Gastroesophageal sphincter (tissue), 4 donors: ENCODE results near the gene WDR31. TPM values are rescaled to one million over a fixed set of nuclear protein-coding genes. Genes with fewer than 3 reads are reported as not detected.

ENCODE experiments used
- ATAC-seq: fragments of 150-250 bp; one replicate; pipeline ENCODE4 v1.9.1; 2016; ENCODE audit warnings: mild to moderate bottlenecking, moderate library complexity
- H3K27ac ChIP-seq, 4 donors: fragments of 200-600 bp; sonication (generic) in 3 of 4; 1 replicate in 3 of 4; 2 replicates in 1 of 4; pipeline ENCODE4 v1.5.1; 2016 to 2019
- H3K27me3 ChIP-seq: fragments of 200-600 bp; sonication (generic); one replicate; pipeline ENCODE4 v1.5.1; 2019
- H3K36me3 ChIP-seq, 2 donors: fragments of 200-600 bp; sonication (generic); one replicate each; pipeline ENCODE4 v1.5.1; 2019; ENCODE audit warnings: control low read depth in 1 of 2
- H3K4me1 ChIP-seq, 3 donors: fragments of 200-600 bp; sonication (generic); 1 replicate in 2 of 3; 2 replicates in 1 of 3; pipeline ENCODE4 v1.5.1; 2016 to 2019; ENCODE audit warnings: control low read depth in 2 of 3
- H3K4me3 ChIP-seq, 2 donors: fragments of 200-600 bp; sonication (generic); one replicate each; pipeline ENCODE4 v1.5.1; 2019; ENCODE audit warnings: mild to moderate bottlenecking in 1 of 2, moderate library complexity in 1 of 2
- H3K9me3 ChIP-seq, 3 donors: fragments of 200-600 bp; sonication (generic); one replicate each; pipeline ENCODE4 v1.5.1; 2017 to 2019; ENCODE audit warnings: control low read depth in 2 of 3
- EP300 ChIP-seq: sonication (generic); formaldehyde crosslinking; IDR thresholded peaks from one replicate; pipeline ENCODE4 v1.6.1; 2017; ENCODE audit warnings: antibody characterized with exemption, mild to moderate bottlenecking
- POLR2A ChIP-seq, 2 donors: fragments of 450-650 bp; IDR thresholded peaks; one replicate each; pipeline ENCODE4 v1.6.1; 2017; ENCODE audit warnings: antibody characterized with exemption in 2 of 2, mild to moderate bottlenecking in 2 of 2, moderate library complexity in 1 of 2
- POLR2AphosphoS5 ChIP-seq: sonication (generic); formaldehyde crosslinking; IDR thresholded peaks from one replicate; pipeline ENCODE4 v1.6.1; 2017; ENCODE audit warnings: antibody characterized with exemption
- WGBS, 2 donors: methylation state at CpG; one replicate each; pipeline ENCODE4 v1.1.5; 2018; ENCODE audit warnings: low coverage in 1 of 2; 5-methylcytosine and 5-hydroxymethylcytosine counted together
- total RNA-seq, 4 donors: library from RNA; depleted of rRNA; stranded (reverse); fragments of >200 nt; gene quantifications; one replicate each; pipeline ENCODE4 v1.1.0, GENCODE V29; 2016
- TF ChIP-seq, protein P1 (sequence below), 4 experiments: fragments of 200-600 bp in 2 of 4; fragments of 450-650 bp in 2 of 4; sonication (generic) in 1 of 4; IDR thresholded peaks; one replicate each; pipeline ENCODE4 v1.5.1; 2017 to 2019; ENCODE audit warnings: antibody characterized with exemption in 4 of 4, mild to moderate bottlenecking in 2 of 4, moderate library complexity in 2 of 4

Gene WDR31
- total RNA-seq, 4 donors from 2014 or later, result 1.2 to 2.8 (median 2.3) TPM

DNA sequence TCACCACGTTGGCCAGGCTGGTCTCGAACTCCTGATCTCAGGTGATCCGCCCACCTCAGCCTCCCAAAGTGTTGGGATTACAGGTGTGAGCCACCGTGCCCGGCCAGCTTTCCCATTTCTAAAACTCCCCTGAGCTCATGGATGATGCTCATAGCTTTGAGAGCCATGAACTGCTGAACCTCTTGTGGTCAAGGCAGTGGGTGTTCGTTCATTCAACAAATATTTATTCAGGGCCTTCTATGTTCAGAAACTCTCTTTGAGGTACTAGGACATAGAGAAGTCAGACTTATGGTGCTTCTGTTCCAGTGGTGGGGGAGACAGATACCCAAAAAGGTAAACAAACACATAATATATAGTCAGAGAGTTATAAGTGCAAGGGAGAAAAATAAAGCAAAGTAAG is 11.9 kb upstream of the WDR31 start:
- H3K27me3 ChIP-seq, result peaks cover 66% of the 10 kb centered on the region
- no peaks in the 10 kb centered on the region for H3K36me3 ChIP-seq
- peaks cover 0 to 16% (median 4%) of the 10 kb centered on the region in 3 donors for H3K4me1 ChIP-seq
- 80 to 86% methylated on average over 1 to 3 of the region's 6 CpGs for WGBS, 2 donors
- no peak overlapping the region for H3K27ac ChIP-seq
- H3K9me3 ChIP-seq, result no peaks in the 10 kb centered on the region
- ATAC-seq, result no peak
- TF ChIP-seq POLR2AphosphoS5 (no peak), POLR2A (IDR thresholded peaks at IDR 0.05) (no peak), EP300 (no peak)
- TF ChIP-seq, protein P1, sequence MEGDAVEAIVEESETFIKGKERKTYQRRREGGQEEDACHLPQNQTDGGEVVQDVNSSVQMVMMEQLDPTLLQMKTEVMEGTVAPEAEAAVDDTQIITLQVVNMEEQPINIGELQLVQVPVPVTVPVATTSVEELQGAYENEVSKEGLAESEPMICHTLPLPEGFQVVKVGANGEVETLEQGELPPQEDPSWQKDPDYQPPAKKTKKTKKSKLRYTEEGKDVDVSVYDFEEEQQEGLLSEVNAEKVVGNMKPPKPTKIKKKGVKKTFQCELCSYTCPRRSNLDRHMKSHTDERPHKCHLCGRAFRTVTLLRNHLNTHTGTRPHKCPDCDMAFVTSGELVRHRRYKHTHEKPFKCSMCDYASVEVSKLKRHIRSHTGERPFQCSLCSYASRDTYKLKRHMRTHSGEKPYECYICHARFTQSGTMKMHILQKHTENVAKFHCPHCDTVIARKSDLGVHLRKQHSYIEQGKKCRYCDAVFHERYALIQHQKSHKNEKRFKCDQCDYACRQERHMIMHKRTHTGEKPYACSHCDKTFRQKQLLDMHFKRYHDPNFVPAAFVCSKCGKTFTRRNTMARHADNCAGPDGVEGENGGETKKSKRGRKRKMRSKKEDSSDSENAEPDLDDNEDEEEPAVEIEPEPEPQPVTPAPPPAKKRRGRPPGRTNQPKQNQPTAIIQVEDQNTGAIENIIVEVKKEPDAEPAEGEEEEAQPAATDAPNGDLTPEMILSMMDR (IDR thresholded peaks at IDR 0.05), result no peak
- H3K4me3 ChIP-seq, result no peak overlapping the region

DNA sequence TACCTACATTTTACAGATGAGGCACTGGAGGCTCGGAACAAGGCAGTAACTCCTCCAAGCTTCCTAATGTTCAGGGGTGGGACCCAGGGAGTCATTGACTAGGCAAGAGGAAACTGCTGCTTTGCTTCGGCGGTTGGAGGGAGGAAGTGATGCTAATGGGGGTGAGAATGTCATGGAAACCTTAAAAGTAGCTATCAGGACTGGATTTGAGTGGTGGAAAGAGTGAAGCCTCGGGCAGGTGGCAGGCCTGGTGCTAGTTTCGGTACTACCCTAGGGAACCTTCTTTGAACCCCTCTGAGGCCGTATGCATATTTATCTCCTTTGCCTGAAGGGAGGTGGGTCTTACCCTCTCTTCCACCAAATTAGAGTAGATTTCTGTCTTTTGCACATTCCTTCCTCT is 10.9 kb upstream of the WDR31 start:
- WGBS, 2 donors, result 30 to 48% methylated on average over 2 to 5 of the region's 6 CpGs
- TF ChIP-seq EP300, result no peak
- TF ChIP-seq, protein P1 (IDR thresholded peaks at IDR 0.05), result no peak
- no peak for TF ChIP-seq POLR2AphosphoS5
- TF ChIP-seq POLR2A (IDR thresholded peaks at IDR 0.05), result no peak
- H3K27me3 ChIP-seq, result peaks cover 66% of the 10 kb centered on the region
- no peaks in the 10 kb centered on the region for H3K36me3 ChIP-seq
- no peak overlapping the region for H3K27ac ChIP-seq
- ATAC-seq, result no peak
- peaks cover 0 to 16% (median 4%) of the 10 kb centered on the region in 3 donors for H3K4me1 ChIP-seq
- H3K9me3 ChIP-seq, result no peaks in the 10 kb centered on the region
- H3K4me3 ChIP-seq, result no peak overlapping the region

DNA sequence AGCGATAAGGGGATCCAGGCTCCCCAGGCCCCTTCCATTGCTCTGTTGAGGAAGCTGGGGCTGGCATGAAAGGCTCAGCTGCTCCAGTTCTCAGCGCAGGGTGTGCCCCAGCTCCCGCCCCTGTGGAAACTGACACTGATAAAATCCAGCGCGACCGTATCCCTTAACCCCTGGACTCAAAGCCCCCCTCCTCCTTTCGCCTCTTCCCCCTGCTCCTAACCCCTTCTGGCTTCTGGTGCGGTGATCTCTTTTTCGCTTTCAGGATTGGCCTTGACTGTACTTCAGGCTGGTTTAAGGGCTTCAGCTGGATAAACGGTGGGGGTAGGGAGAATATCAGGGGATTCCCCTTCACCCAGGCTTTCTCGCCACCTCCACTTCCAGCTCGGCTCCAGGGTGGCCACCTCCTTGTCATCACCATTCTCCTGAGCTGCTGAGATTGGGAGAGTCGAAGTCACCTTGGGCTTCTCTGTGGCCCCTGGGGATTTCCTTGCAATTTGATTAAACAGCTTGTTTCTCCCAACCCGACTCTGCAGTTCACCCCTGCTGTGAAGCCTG is 10.1 kb upstream of the WDR31 start:
- peaks cover 58% of the 10 kb centered on the region for H3K27me3 ChIP-seq
- WGBS, 2 donors, result 18 to 32% methylated on average over 3 to 14 of the region's 14 CpGs
- H3K9me3 ChIP-seq, result no peaks in the 10 kb centered on the region
- ATAC-seq, result peak; percentile 25
- H3K4me1 ChIP-seq, result peaks cover 0 to 16% (median 4%) of the 10 kb centered on the region in 3 donors
- TF ChIP-seq POLR2A (IDR thresholded peaks at IDR 0.05), result no peak
- TF ChIP-seq EP300, result no peak
- TF ChIP-seq POLR2AphosphoS5, result no peak
- TF ChIP-seq, protein P1 (IDR thresholded peaks at IDR 0.05), result no peak
- peak overlapping the region; percentile 41 to 58 for H3K4me3 ChIP-seq
- H3K36me3 ChIP-seq, result no peaks in the 10 kb centered on the region
- H3K27ac ChIP-seq, result no peak overlapping the region

DNA sequence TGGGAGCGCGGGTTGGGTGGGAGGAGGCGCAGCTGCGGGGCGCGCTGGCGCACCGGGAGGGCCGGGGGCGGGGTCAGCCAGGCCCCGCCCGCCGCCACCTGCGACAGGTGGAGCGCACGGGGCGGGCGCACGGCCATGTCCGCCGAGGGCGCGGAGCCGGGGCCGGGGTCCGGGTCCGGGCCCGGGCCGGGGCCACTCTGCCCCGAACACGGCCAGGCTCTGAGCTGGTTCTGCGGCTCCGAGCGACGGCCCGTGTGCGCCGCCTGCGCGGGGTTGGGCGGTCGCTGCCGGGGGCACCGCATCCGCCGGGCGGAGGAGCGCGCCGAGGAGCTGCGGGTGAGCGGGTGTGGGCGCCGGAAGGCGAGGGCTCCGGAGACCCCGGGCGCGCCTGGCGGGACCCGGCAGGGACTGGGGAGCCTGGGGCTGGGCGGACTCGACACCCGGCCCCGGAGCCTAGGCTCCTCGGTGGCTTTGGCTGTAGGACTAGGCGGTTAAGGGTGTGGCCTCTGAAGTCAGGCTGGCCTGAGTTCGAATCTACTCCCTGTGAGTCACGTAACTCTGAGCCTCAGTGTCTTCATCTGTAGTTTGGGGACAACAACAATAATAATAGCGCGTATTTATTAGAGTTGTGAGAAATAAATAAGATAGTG is 9.5 kb upstream of the WDR31 start, which contains the start of gene BSPRY:
BSPRY (plus strand) TSS at position 97 of the 650 bp plus-strand sequence; CDS start at position 136, 39 bp downstream.
- H3K4me1 ChIP-seq, result peaks cover 0 to 21% (median 4%) of the 10 kb centered on the region in 3 donors
- TF ChIP-seq POLR2A (IDR thresholded peaks at IDR 0.05) (no peak), POLR2AphosphoS5 (no peak), EP300 (no peak)
- TF ChIP-seq, protein P1 (IDR thresholded peaks at IDR 0.05), result no peak
- peak; percentile 57 for ATAC-seq
- 5% methylated on average over 3 of the region's 71 CpGs; no CpG with 5 or more reads in 1 of the 2 donors for WGBS, 2 donors
- H3K4me3 ChIP-seq, result peak within 1 kb of the TSS; percentile 41 to 58
- H3K27me3 ChIP-seq, result peaks cover 52% of the 10 kb centered on the region
- no peaks in the 10 kb centered on the region for H3K9me3 ChIP-seq
- no peaks in the 10 kb centered on the region for H3K36me3 ChIP-seq
- peak within 1 kb of the TSS in 1 of 4 donors; percentile 29 for H3K27ac ChIP-seq

DNA sequence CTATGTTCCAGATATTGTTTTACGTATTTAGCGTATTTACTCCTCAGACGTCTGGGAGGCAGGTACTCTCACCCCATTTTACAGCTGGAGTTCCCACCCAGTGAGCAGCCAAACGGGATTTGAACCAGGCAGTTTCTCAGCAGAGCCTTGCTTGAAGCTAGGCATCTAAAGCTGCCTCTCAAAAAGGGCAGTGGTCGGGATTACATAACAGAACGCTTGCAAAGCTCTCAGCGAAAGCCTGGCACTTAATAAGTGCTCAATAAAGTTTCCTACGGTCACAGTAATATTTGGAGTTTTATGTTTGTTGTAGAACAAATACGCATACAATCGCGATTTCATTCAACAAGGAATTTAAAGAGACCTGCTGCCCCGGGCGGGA is 9.0 kb upstream of the WDR31 start:
- Histone ChIP-seq H3K4me1 (peaks cover 0 to 26% (median 4%) of the 10 kb centered on the region in 3 donors), H3K4me3 (peak overlapping the region in 1 of 2 donors; percentile 58), H3K36me3 (no peaks in the 10 kb centered on the region), H3K9me3 (no peaks in the 10 kb centered on the region), H3K27me3 (peaks cover 47% of the 10 kb centered on the region), H3K27ac (no peak overlapping the region)
- TF ChIP-seq POLR2AphosphoS5, result no peak
- TF ChIP-seq, protein P1 (IDR thresholded peaks at IDR 0.05), result no peak
- no peak for TF ChIP-seq EP300
- TF ChIP-seq POLR2A (IDR thresholded peaks at IDR 0.05), result no peak
- 34 to 56% methylated on average over 6 to 11 of the region's 13 CpGs for WGBS, 2 donors
- no peak for ATAC-seq
